ENCODE measurements around the gene MDN1.
"Not testable (repeated sequence)": the region's sequence is repeated elsewhere in the genome, so short reads cannot be mapped to it uniquely, and the experiment has no call there.

The MDN1 gene

GRCh38 chr6:89776583-89777233, 42.9 kb downstream of the MDN1 start:
- DNase-seq (ENCODE audit: low read depth in 2 of 2) = no peak

GRCh38 chr6:89775150-89775549, 44.4 kb downstream of the MDN1 start:
- no peak for DNase-seq (ENCODE audit: low read depth in 2 of 2)

GRCh38 chr6:89769572-89769971, 50.0 kb downstream of the MDN1 start:
- DNase-seq (ENCODE audit: low read depth in 2 of 2) = no peak

- no peak for DNase-seq (ENCODE audit: low read depth in 2 of 2)
These were observed 51.3 kb downstream of the MDN1 start for GRCh38 chr6:89768324-89768723.

- DNase-seq (ENCODE audit: low read depth in 2 of 2) = no peak
These were observed 56.0 kb downstream of the MDN1 start for GRCh38 chr6:89763550-89763949.

- DNase-seq (ENCODE audit: low read depth in 2 of 2) = no peak
These were observed 60.8 kb downstream of the MDN1 start for GRCh38 chr6:89758830-89759229.

GRCh38 chr6:89750338-89750737, 69.3 kb downstream of the MDN1 start:
- no peak for DNase-seq (ENCODE audit: low read depth in 2 of 2)

- DNase-seq (ENCODE audit: low read depth in 2 of 2) = no peak
These were observed 69.7 kb downstream of the MDN1 start for GRCh38 chr6:89749918-89750317.

GRCh38 chr6:89745716-89746115, 73.9 kb downstream of the MDN1 start:
- DNase-seq (ENCODE audit: low read depth in 2 of 2) = no peak

- no peak for DNase-seq (ENCODE audit: low read depth in 2 of 2)
These were observed 74.5 kb downstream of the MDN1 start for GRCh38 chr6:89745096-89745495.

GRCh38 chr6:89736893-89737292, 82.7 kb downstream of the MDN1 start:
- DNase-seq (ENCODE audit: low read depth in 2 of 2) = no peak

- DNase-seq (ENCODE audit: low read depth in 2 of 2) = no peak
These were observed 85.1 kb downstream of the MDN1 start for GRCh38 chr6:89734526-89734925.

- no peak for DNase-seq (ENCODE audit: low read depth in 2 of 2)
These were observed 87.5 kb downstream of the MDN1 start for GRCh38 chr6:89731924-89732567.

GRCh38 chr6:89731262-89731661, 88.3 kb downstream of the MDN1 start:
- not testable (repeated sequence) for DNase-seq (ENCODE audit: low read depth in 2 of 2)

- DNase-seq (ENCODE audit: low read depth in 2 of 2) = no peak
These were observed 89.8 kb downstream of the MDN1 start for GRCh38 chr6:89729818-89730217.

- no peak for DNase-seq (ENCODE audit: low read depth in 2 of 2)
These were observed 92.1 kb downstream of the MDN1 start for GRCh38 chr6:89727501-89727900.

- DNase-seq (ENCODE audit: low read depth in 2 of 2) = no peak
These were observed 94.6 kb downstream of the MDN1 start for GRCh38 chr6:89724981-89725380.

- no peak for DNase-seq (ENCODE audit: low read depth in 2 of 2)
These were observed 96.5 kb downstream of the MDN1 start for GRCh38 chr6:89723046-89723445.

GRCh38 chr6:89716532-89716931, 103.1 kb downstream of the MDN1 start:
- DNase-seq (ENCODE audit: low read depth in 2 of 2) = no peak

- DNase-seq (ENCODE audit: low read depth in 2 of 2) = no peak
These were observed 107.8 kb downstream of the MDN1 start for GRCh38 chr6:89711801-89712200.

- DNase-seq (ENCODE audit: low read depth in 2 of 2) = no peak
These were observed 111.3 kb downstream of the MDN1 start for GRCh38 chr6:89708316-89708715.

- no peak for DNase-seq (ENCODE audit: low read depth in 2 of 2)
These were observed 111.8 kb downstream of the MDN1 start for GRCh38 chr6:89707766-89708165.

GRCh38 chr6:89706121-89706520, 113.5 kb downstream of the MDN1 start:
- DNase-seq (ENCODE audit: low read depth in 2 of 2) = no peak

- DNase-seq (ENCODE audit: low read depth in 2 of 2) = no peak
These were observed 116.3 kb downstream of the MDN1 start for GRCh38 chr6:89703292-89703691.

All from stimulated activated CD8-positive, alpha-beta memory T cell treated with anti-CD3 and anti-CD28 coated beads, Interleukin-2, amount 100 ng/mL, for 1 hour (primary cell).